GM19023 (cell line): ENCODE results near the gene FLRT2.

Experiments used
- ATAC-seq: cut with Tn5 transposase; IDR thresholded peaks from one replicate; pipeline ENCODE4 v1.9.1; 2021; ENCODE audit warnings: mild to moderate bottlenecking, moderate library complexity; ENCODE audit not compliant: unreplicated experiment

The FLRT2 gene

GRCh38 chr14:85528897-85529631, 880 bp upstream of the FLRT2 start:
- no peak for ATAC-seq

- no peak for ATAC-seq
These were observed 682 bp downstream of the FLRT2 start for GRCh38 chr14:85530626-85531025.

GRCh38 chr14:85531141-85531586, 1.2 kb downstream of the FLRT2 start:
- no peak for ATAC-seq

- ATAC-seq, result no peak
These were observed 1.8 kb downstream of the FLRT2 start for GRCh38 chr14:85531587-85532373.

GRCh38 chr14:85532374-85533022, 2.6 kb downstream of the FLRT2 start:
- no peak for ATAC-seq

- ATAC-seq, result no peak
These were observed 3.3 kb downstream of the FLRT2 start for GRCh38 chr14:85533023-85533860.

- no peak for ATAC-seq
These were observed 3.9 kb downstream of the FLRT2 start for GRCh38 chr14:85533861-85534291.

- no peak for ATAC-seq
These were observed 4.7 kb downstream of the FLRT2 start for GRCh38 chr14:85534458-85535293.

- ATAC-seq, result no peak
These were observed 5.4 kb downstream of the FLRT2 start for GRCh38 chr14:85535321-85535720.

GRCh38 chr14:85535991-85536832, 6.3 kb downstream of the FLRT2 start:
- no peak for ATAC-seq

- ATAC-seq, result no peak
These were observed 6.9 kb downstream of the FLRT2 start for GRCh38 chr14:85536833-85537190.

- ATAC-seq, result no peak
These were observed 7.6 kb downstream of the FLRT2 start for GRCh38 chr14:85537526-85537925.

- no peak for ATAC-seq
These were observed 8.7 kb downstream of the FLRT2 start for GRCh38 chr14:85538636-85539035.

- ATAC-seq, result no peak
These were observed 9.6 kb downstream of the FLRT2 start for GRCh38 chr14:85539510-85539909.

GRCh38 chr14:85542623-85543022, 12.7 kb downstream of the FLRT2 start:
- ATAC-seq, result no peak

- no peak for ATAC-seq
These were observed 15.8 kb downstream of the FLRT2 start for GRCh38 chr14:85545738-85546137.

- ATAC-seq, result no peak
These were observed 16.4 kb downstream of the FLRT2 start for GRCh38 chr14:85546390-85546789.

GRCh38 chr14:85549697-85550096, 19.8 kb downstream of the FLRT2 start:
- ATAC-seq, result no peak

GRCh38 chr14:85554106-85554505, 24.2 kb downstream of the FLRT2 start:
- ATAC-seq, result no peak
